Mucosa of descending colon (tissue), 3 donors: ENCODE measurements around the gene SLC25A40. TPM values are rescaled to one million over a fixed set of nuclear protein-coding genes. Genes with fewer than 3 reads are reported as not detected.

Source experiments
- ATAC-seq: fragments of 200-7000 bp; cut with Tn5 transposase; one replicate; pipeline ENCODE4 v1.9.1; 2020; ENCODE audit warnings: mild to moderate bottlenecking, moderate library complexity
- DNase-seq, 3 donors: peaks; one replicate each; pipeline ENCODE4 v3.0.0-alpha.2; 2020
- H3K36me3 ChIP-seq: fragments of 200-600 bp; one replicate; pipeline ENCODE4 v1.8.0; 2021; ENCODE audit warnings: low read depth, mild to moderate bottlenecking
- H3K4me1 ChIP-seq: fragments of 200-600 bp; one replicate; pipeline ENCODE4 v1.8.0; 2021; ENCODE audit warnings: low read depth, mild to moderate bottlenecking
- H3K4me3 ChIP-seq: fragments of 200-600 bp; one replicate; pipeline ENCODE4 v1.8.0; 2021; ENCODE audit warnings: mild to moderate bottlenecking
- H3K9me3 ChIP-seq: fragments of 200-600 bp; one replicate; pipeline ENCODE4 v1.8.0; 2021; ENCODE audit warnings: mild to moderate bottlenecking
- CTCF ChIP-seq: fragments of 200-600 bp; IDR thresholded peaks from one replicate; pipeline ENCODE4 v1.8.0; 2022; ENCODE audit warnings: antibody characterized with exemption, mild to moderate bottlenecking
- intact Hi-C, 2 donors: fragments of 100-400 bp; cut with DNase I in 1 of 2; cut with micrococcal nuclease in 1 of 2; formaldehyde crosslinking; loops; one replicate each; pipeline versions ENCODE4 v1.11.0 to v1.11.1; 2022; cut with DNase I, micrococcal nuclease
- total RNA-seq, 3 donors: library from RNA; stranded (reverse); fragmentation: NEBNext Ultra II Directional in 2 of 3; extraction: Animal tissue kit (Norgen Biotek cat#: 25700) in 2 of 3; gene quantifications; one replicate each; pipeline versions ENCODE4 v1.2.1 to v1.2.4, GENCODE V29; 2021 to 2023
- donor health status: DM: no; HTN: no; CAD: no; lungs with moderate emphysema.
- donor health status: DM: no; HTN: no; CAD: no.
- donor health status: DM: no; HTN: yes; CAD: no.

Gene SLC25A40
- total RNA-seq, 3 donors from 2014 or later, result 21.6 to 31.1 (median 29.0) TPM

- Histone ChIP-seq H3K36me3 (no peaks in the 10 kb centered on the region), H3K4me3 (no peak overlapping the region), H3K9me3 (peaks cover 34% of the 10 kb centered on the region), H3K4me1 (no peaks in the 10 kb centered on the region)
- no peak for DNase-seq
- no peak for ATAC-seq
- intact Hi-C loops, result no loop called here
- no peak for TF ChIP-seq CTCF
Measured at GRCh38 chr7:87866089-87866488, 10.1 kb downstream of the SLC25A40 start.

- intact Hi-C loops, result no loop called here
- Histone ChIP-seq H3K4me3 (no peak overlapping the region), H3K4me1 (no peaks in the 10 kb centered on the region), H3K9me3 (no peaks in the 10 kb centered on the region), H3K36me3 (no peaks in the 10 kb centered on the region)
- TF ChIP-seq CTCF, result no peak
- ATAC-seq, result no peak
- no peak for DNase-seq
Measured at GRCh38 chr7:87858417-87859100, 17.6 kb downstream of the SLC25A40 start.

- TF ChIP-seq CTCF, result no peak
- no peaks in the 10 kb centered on the region for H3K36me3 ChIP-seq
- H3K9me3 ChIP-seq, result no peaks in the 10 kb centered on the region
- DNase-seq (no peak), ATAC-seq (no peak)
- no peaks in the 10 kb centered on the region for H3K4me1 ChIP-seq
- H3K4me3 ChIP-seq, result no peak overlapping the region
- intact Hi-C loops, result no loop called here
Measured at GRCh38 chr7:87853237-87853864, 22.8 kb downstream of the SLC25A40 start.

- ATAC-seq, result no peak
- no peaks in the 10 kb centered on the region for H3K36me3 ChIP-seq
- H3K4me3 ChIP-seq, result no peak overlapping the region
- TF ChIP-seq CTCF, result no peak
- no peaks in the 10 kb centered on the region for H3K4me1 ChIP-seq
- DNase-seq, result no peak
- no peaks in the 10 kb centered on the region for H3K9me3 ChIP-seq
- intact Hi-C loops, result no loop called here
Measured at GRCh38 chr7:87852306-87852705, 23.9 kb downstream of the SLC25A40 start.

- H3K9me3 ChIP-seq, result no peaks in the 10 kb centered on the region
- H3K36me3 ChIP-seq, result no peaks in the 10 kb centered on the region
- H3K4me3 ChIP-seq, result no peak overlapping the region
- intact Hi-C loops, result no loop called here
- H3K4me1 ChIP-seq, result no peaks in the 10 kb centered on the region
- ATAC-seq, result no peak
- no peak for TF ChIP-seq CTCF
- DNase-seq, result no peak
Measured at GRCh38 chr7:87850836-87851593, 25.1 kb downstream of the SLC25A40 start.
